T-cell (primary cell): ENCODE data around the gene MED29. TPM values are rescaled to one million over a fixed set of nuclear protein-coding genes. Genes with fewer than 3 reads are reported as not detected.

ENCODE experiments used
- ATAC-seq, 4 experiments: fragments of 200-7000 bp in 3 of 4; fragments of 150-1000 bp in 1 of 4; cut with Tn5 transposase; replicated peaks in 1 of 4; 1 replicate in 3 of 4; 2 replicates in 1 of 4; pipeline ENCODE4 v1.10.0; 2021; ENCODE audit warnings: moderate library complexity in 3 of 4, mild to moderate bottlenecking in 2 of 4, moderate number of reproducible peaks in 1 of 4
- CTCF ChIA-PET, 2 donors: fragments of 300-600 bp; sonication (Branson Sonifier 250); formaldehyde crosslinking; loops; one replicate each; lab custom pipeline; 2022; ENCODE audit warnings: antibody characterized with exemption in 2 of 2; lab: Charles Lee
- POLR2A ChIA-PET, 2 donors: fragments of 300-600 bp; sonication (Branson Sonifier 250); formaldehyde crosslinking; loops; one replicate each; lab custom pipeline; 2022; ENCODE audit warnings: antibody characterized with exemption in 2 of 2; lab: Charles Lee
- DNase-seq, 35 experiments: peaks; one replicate each; pipeline versions ENCODE4 v3.0.0 to v3.0.0-alpha.2; 2013 to 2023
- H3K27ac ChIP-seq: one replicate; pipeline ENCODE4 v1.5.1; 2013; ENCODE audit warnings: low read length
- H3K27me3 ChIP-seq, 2 experiments: replicated peaks in 1 of 2; 1 replicate in 1 of 2; 2 replicates in 1 of 2; pipeline versions ENCODE4 v1.6.1 to v1.7.0; 2013; ENCODE audit warnings: low read length in 1 of 2, mixed read lengths in 1 of 2; ENCODE audit not compliant: control insufficient read depth in 2 of 2, insufficient read depth in 2 of 2; ENCODE audit errors: extremely low read depth in 1 of 2
- H3K36me3 ChIP-seq, 2 donors: 1 replicate in 1 of 2; 2 replicates in 1 of 2; pipeline versions ENCODE4 v1.6.1 to v1.7.0; 2013; ENCODE audit warnings: low read length in 1 of 2; ENCODE audit not compliant: control insufficient read depth in 2 of 2, insufficient read depth in 1 of 2; ENCODE audit errors: extremely low read depth in 1 of 2
- H3K4me1 ChIP-seq, 2 experiments: 1 replicate in 1 of 2; 2 replicates in 1 of 2; pipeline versions ENCODE4 v1.6.1 to v1.7.0; 2013; ENCODE audit warnings: low read length in 2 of 2, mixed read lengths in 1 of 2; ENCODE audit not compliant: insufficient read depth in 2 of 2, control insufficient read depth in 1 of 2; ENCODE audit errors: extremely low read depth in 1 of 2
- H3K4me3 ChIP-seq, 2 donors: 1 replicate in 1 of 2; 2 replicates in 1 of 2; pipeline versions ENCODE4 v1.5.1 to v1.7.0; 2013; ENCODE audit warnings: mild to moderate bottlenecking in 2 of 2, low read length in 1 of 2, moderate library complexity in 1 of 2; ENCODE audit not compliant: control insufficient read depth in 1 of 2; ENCODE audit errors: extremely low read depth in 1 of 2
- H3K9me3 ChIP-seq: 2 replicates; pipeline ENCODE4 v1.7.0; 2013
- H3K27ac Mint-ChIP-seq, 2 donors: one replicate each; pipeline ENCODE4 v1.8.0; 2020 to 2021; ENCODE audit warnings: mild to moderate bottlenecking in 2 of 2, mixed read lengths in 2 of 2
- H3K27me3 Mint-ChIP-seq, 2 donors: one replicate each; pipeline ENCODE4 v1.8.0; 2021 to 2022; ENCODE audit warnings: mixed read lengths in 2 of 2
- H3K36me3 Mint-ChIP-seq: one replicate; pipeline ENCODE4 v1.8.0; 2021; ENCODE audit warnings: mixed read lengths
- H3K4me1 Mint-ChIP-seq, 3 donors: one replicate each; pipeline ENCODE4 v1.8.0; 2020 to 2022; ENCODE audit warnings: mixed read lengths in 3 of 3, mild to moderate bottlenecking in 1 of 3
- H3K4me3 Mint-ChIP-seq, 3 donors: one replicate each; pipeline ENCODE4 v1.8.0; 2020 to 2022; ENCODE audit warnings: mild to moderate bottlenecking in 3 of 3, mixed read lengths in 3 of 3, moderate library complexity in 3 of 3
- H3K9me3 Mint-ChIP-seq, 3 donors: one replicate each; pipeline ENCODE4 v1.8.0; 2020 to 2022; ENCODE audit warnings: mixed read lengths in 3 of 3
- WGBS: methylation state at CpG from one replicate; pipeline ENCODE4 v1.1.5; 2013; ENCODE audit warnings: missing lambda C conversion rate; ENCODE audit not compliant: insufficient coverage; 5-methylcytosine and 5-hydroxymethylcytosine counted together
- total RNA-seq, 35 experiments: library from RNA in 6 of 35; stranded (reverse) in 6 of 35; fragments of 120-200 nt in 1 of 35; gene quantifications; one replicate each; pipeline versions ENCODE4 v1.2.1 to v1.2.4 and lab custom pipeline; 2013 to 2026

Gene MED29
- total RNA-seq, 5 donors from 2014 or later (not counting 1 experiment from before 2014, with no cell fraction given): 42.0 to 48.7 (median 47.0) TPM

- DNase-seq (no peak), ATAC-seq (no peak)
- Mint-ChIP-seq H3K9me3 (no peaks in the 10 kb centered on the region), H3K36me3 (peaks cover 15% of the 10 kb centered on the region), H3K27me3 (peaks cover 0 to 3% of the 10 kb centered on the region in 2 donors), H3K4me3 (peak overlapping the region in 1 of 3 donors; percentile 83), H3K27ac (peak overlapping the region in 1 of 2 donors; percentile 39), H3K4me1 (peaks cover 28 to 42% (median 36%) of the 10 kb centered on the region in 3 donors)
- Histone ChIP-seq H3K27me3 (no peaks in the 10 kb centered on the region), H3K4me3 (no peak overlapping the region), H3K4me1 (peaks cover 11 to 38% of the 10 kb centered on the region in 2 experiments), H3K27ac (no peak overlapping the region), H3K9me3 (no peaks in the 10 kb centered on the region), H3K36me3 (peaks cover 16 to 19% of the 10 kb centered on the region in 2 donors)
- ChIA-PET CTCF (interaction anchor here in 1 of 2 donors (0.6 kb wide), 1 partner anchor 871 kb away, joined by 3 read pairs; no protein-coding TSS in a partner anchor), POLR2A (no interaction called here)
- WGBS: 93% methylated on average over 31 of the region's 35 CpGs
Measured at GRCh38 chr19:39415111-39416046, 24.2 kb downstream of the MED29 start.

- no peaks in the 10 kb centered on the region for H3K9me3 Mint-ChIP-seq
- ChIA-PET CTCF (interaction anchor here (0.6 to 0.8 kb wide), 3 partner anchors 13 to 872 kb away, joined by 3 to 8 read pairs (median 5); partner anchors contain the start of gene EID2B (in 1 of the 2)), POLR2A (interaction anchor here in 1 of 2 donors (1.7 kb wide), 1 partner anchor 19 kb away, joined by 4 read pairs; the partner anchor contains the start of gene RPS16)
- 94% methylated on average over 15 of the region's 27 CpGs for WGBS
- H3K27ac ChIP-seq: no peak overlapping the region
- H3K4me1 Mint-ChIP-seq: peaks cover 18 to 32% (median 25%) of the 10 kb centered on the region in 3 donors
- no peak overlapping the region for H3K4me3 Mint-ChIP-seq
- no peak for ATAC-seq
- peak overlapping the region in 1 of 2 donors; percentile 34 for H3K27ac Mint-ChIP-seq
- peaks cover 0 to 3% of the 10 kb centered on the region in 2 donors for H3K27me3 Mint-ChIP-seq
- no peak for DNase-seq
- peaks cover 18 to 25% of the 10 kb centered on the region in 2 donors for H3K36me3 ChIP-seq
- peaks cover 2 to 27% of the 10 kb centered on the region in 2 experiments for H3K4me1 ChIP-seq
- H3K4me3 ChIP-seq: no peak overlapping the region
- H3K9me3 ChIP-seq: no peaks in the 10 kb centered on the region
- H3K27me3 ChIP-seq: no peaks in the 10 kb centered on the region
- peaks cover 15% of the 10 kb centered on the region for H3K36me3 Mint-ChIP-seq
Measured at GRCh38 chr19:39416152-39417120, 25.3 kb downstream of the MED29 start.

- Histone ChIP-seq H3K27me3 (no peaks in the 10 kb centered on the region), H3K4me1 (peaks cover 0 to 21% of the 10 kb centered on the region in 2 experiments), H3K27ac (no peak overlapping the region), H3K9me3 (no peaks in the 10 kb centered on the region), H3K36me3 (peaks cover 18 to 32% of the 10 kb centered on the region in 2 donors), H3K4me3 (no peak overlapping the region)
- ChIA-PET CTCF (interaction anchor here in 1 of 2 donors (0.8 kb wide), 1 partner anchor 12 kb away, joined by 8 read pairs; no protein-coding TSS in a partner anchor), POLR2A (interaction anchor here (0.9 to 1.7 kb wide), 2 partner anchors 18 kb away, joined by 3 to 4 read pairs; partner anchors contain the start of gene RPS16 (in 1 of the 2))
- Mint-ChIP-seq H3K27ac (peak overlapping the region; percentile 44 to 74), H3K27me3 (no peaks in the 10 kb centered on the region), H3K4me3 (no peak overlapping the region), H3K4me1 (peaks cover 13 to 22% (median 16%) of the 10 kb centered on the region in 3 donors), H3K36me3 (peaks cover 15% of the 10 kb centered on the region), H3K9me3 (no peaks in the 10 kb centered on the region)
- WGBS: 87% methylated on average over 18 of the region's 30 CpGs
- ATAC-seq (no peak), DNase-seq (peak in 1 of 35 experiments; percentile 19)
Measured at GRCh38 chr19:39417463-39418181, 26.4 kb downstream of the MED29 start.

GRCh38 chr19:39419003-39419402, 27.8 kb downstream of the MED29 start:
- WGBS: no CpG with 5 or more reads among the region's 9 CpGs
- peaks cover 26 to 43% of the 10 kb centered on the region in 2 donors for H3K36me3 ChIP-seq
- no peak overlapping the region for H3K4me3 ChIP-seq
- H3K27me3 Mint-ChIP-seq: no peaks in the 10 kb centered on the region
- peaks cover 0 to 10% of the 10 kb centered on the region in 2 experiments for H3K4me1 ChIP-seq
- ChIA-PET CTCF (no interaction called here), POLR2A (interaction anchor here in 1 of 2 donors (0.6 kb wide), 1 partner anchor 17 kb away, joined by 3 read pairs; the partner anchor contains the start of gene RPS16)
- peak overlapping the region in 1 of 2 donors; percentile 44 for H3K27ac Mint-ChIP-seq
- no peak overlapping the region for H3K27ac ChIP-seq
- no peak overlapping the region for H3K4me3 Mint-ChIP-seq
- no peaks in the 10 kb centered on the region for H3K27me3 ChIP-seq
- H3K9me3 ChIP-seq: no peaks in the 10 kb centered on the region
- peaks cover 7 to 17% (median 12%) of the 10 kb centered on the region in 3 donors for H3K4me1 Mint-ChIP-seq
- no peaks in the 10 kb centered on the region for H3K9me3 Mint-ChIP-seq
- ATAC-seq (no peak), DNase-seq (no peak)
- H3K36me3 Mint-ChIP-seq: peaks cover 22% of the 10 kb centered on the region

- Mint-ChIP-seq H3K36me3 (peaks cover 18% of the 10 kb centered on the region), H3K27me3 (no peaks in the 10 kb centered on the region), H3K27ac (no peak overlapping the region), H3K9me3 (no peaks in the 10 kb centered on the region), H3K4me3 (no peak overlapping the region), H3K4me1 (peaks cover 0 to 2% (median 0%) of the 10 kb centered on the region in 3 donors)
- Histone ChIP-seq H3K4me1 (no peaks in the 10 kb centered on the region), H3K4me3 (no peak overlapping the region), H3K27ac (no peak overlapping the region), H3K27me3 (no peaks in the 10 kb centered on the region), H3K36me3 (peaks cover 24 to 43% of the 10 kb centered on the region in 2 donors), H3K9me3 (no peaks in the 10 kb centered on the region)
- CTCF ChIA-PET: no interaction called here
- DNase-seq: no peak
- POLR2A ChIA-PET: no interaction called here
- ATAC-seq: no peak
- WGBS: 98% methylated on average over 11 of the region's 15 CpGs
Measured at GRCh38 chr19:39420769-39421168, 29.6 kb downstream of the MED29 start.
